PFSK-1 (cell line): Measurements from ENCODE around the gene BOC.

Experiments
- FOXP2 ChIP-seq: optimal IDR thresholded peaks from 2 replicates; pipeline ENCODE3; 2011; ENCODE audit warnings: borderline replicate concordance, control low read depth, inconsistent platforms; ENCODE audit not compliant: insufficient read depth; ENCODE audit errors: extremely low read length, extremely low read depth
- POLR2AphosphoS5 ChIP-seq: IDR thresholded peaks from 2 replicates; pipeline ENCODE4 v1.6.1; 2012; ENCODE audit warnings: low read depth, mild to moderate bottlenecking, control low read depth, low read length, moderate library complexity
- SIN3A ChIP-seq: IDR thresholded peaks from 2 replicates; pipeline ENCODE4 v1.6.1; 2012; ENCODE audit warnings: mild to moderate bottlenecking, low read length, moderate library complexity, borderline replicate concordance; ENCODE audit not compliant: insufficient read depth
- TAF1 ChIP-seq: IDR thresholded peaks from 2 replicates; pipeline ENCODE4 v1.6.1; 2012; ENCODE audit warnings: low read length, control low read depth, borderline replicate concordance; ENCODE audit not compliant: insufficient read depth
- TF ChIP-seq, protein P1 (sequence below), 2 experiments: IDR thresholded peaks; 2 replicates each; pipeline versions ENCODE4 v1.6.1 to v1.8.0; 2011 to 2012; ENCODE audit warnings: low read depth in 2 of 2, low read length in 2 of 2, control low read depth in 1 of 2, inconsistent platforms in 1 of 2, mild to moderate bottlenecking in 1 of 2, moderate library complexity in 1 of 2; ENCODE audit not compliant: insufficient read depth in 1 of 2

BOC gene

DNA sequence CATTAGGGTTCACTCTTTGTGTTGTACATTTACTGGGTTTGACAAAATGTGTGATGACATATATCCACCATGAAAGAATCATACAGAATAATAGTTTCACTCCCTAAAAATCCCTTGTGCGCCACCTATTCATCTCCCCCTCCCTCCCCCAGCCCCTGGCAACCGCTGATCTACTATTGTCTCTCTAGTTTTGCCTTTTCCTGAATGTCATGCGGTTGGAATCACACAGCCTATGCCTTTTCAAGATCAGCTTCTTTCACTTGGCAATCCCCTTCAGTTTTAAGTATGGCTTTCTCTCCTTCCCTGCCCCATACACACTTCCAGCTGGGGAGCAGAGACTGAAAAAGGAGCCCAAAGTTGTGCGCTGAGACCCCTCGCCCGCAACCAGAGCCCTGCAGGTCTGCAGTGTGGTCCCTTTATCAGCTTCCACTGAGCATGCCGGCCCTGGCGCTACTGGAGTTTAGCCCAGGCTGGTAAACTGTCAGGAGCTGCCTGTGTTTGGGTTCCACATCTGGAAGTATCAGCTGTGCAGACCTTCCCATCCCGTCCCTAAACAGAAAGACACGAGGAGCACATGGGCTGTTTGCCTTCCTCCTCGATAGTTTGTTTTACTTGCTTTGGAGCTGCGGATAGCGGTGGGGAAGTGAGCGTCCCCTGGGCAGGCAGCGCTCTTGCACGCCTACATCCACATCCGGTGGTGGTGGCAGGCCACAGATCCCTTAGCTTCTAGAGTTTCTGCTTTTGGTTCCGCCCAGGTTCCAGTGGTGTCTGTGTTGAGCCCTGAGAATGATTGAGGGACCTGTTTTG, 12.3 kb downstream of the BOC start:
- TF ChIP-seq SIN3A (peak; percentile 64; the same call in 1 of the 2 replicates), FOXP2 (no peak)

DNA sequence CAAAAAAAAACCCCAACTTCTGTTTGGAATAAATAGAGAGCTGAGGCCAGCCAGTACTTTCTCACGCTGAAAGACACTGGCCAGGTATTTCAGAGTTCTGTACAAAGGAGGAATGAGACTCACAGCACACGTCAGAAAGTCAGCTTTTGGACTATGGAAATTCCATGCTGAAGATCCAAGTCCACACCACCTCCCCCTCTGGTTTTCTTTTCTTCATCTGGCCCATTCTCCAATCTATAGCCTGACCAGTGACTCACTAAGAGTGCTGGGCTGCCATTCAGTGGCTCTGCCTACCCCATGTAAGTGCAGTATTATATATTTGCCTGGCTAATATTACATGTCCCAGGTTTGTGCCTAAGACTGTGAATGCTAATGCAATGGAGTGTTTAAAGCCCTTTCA, 13.9 kb downstream of the BOC start:
- TF ChIP-seq SIN3A (no peak), FOXP2 (no peak), TAF1 (no peak), POLR2AphosphoS5 (no peak)
- TF ChIP-seq, protein P1, sequence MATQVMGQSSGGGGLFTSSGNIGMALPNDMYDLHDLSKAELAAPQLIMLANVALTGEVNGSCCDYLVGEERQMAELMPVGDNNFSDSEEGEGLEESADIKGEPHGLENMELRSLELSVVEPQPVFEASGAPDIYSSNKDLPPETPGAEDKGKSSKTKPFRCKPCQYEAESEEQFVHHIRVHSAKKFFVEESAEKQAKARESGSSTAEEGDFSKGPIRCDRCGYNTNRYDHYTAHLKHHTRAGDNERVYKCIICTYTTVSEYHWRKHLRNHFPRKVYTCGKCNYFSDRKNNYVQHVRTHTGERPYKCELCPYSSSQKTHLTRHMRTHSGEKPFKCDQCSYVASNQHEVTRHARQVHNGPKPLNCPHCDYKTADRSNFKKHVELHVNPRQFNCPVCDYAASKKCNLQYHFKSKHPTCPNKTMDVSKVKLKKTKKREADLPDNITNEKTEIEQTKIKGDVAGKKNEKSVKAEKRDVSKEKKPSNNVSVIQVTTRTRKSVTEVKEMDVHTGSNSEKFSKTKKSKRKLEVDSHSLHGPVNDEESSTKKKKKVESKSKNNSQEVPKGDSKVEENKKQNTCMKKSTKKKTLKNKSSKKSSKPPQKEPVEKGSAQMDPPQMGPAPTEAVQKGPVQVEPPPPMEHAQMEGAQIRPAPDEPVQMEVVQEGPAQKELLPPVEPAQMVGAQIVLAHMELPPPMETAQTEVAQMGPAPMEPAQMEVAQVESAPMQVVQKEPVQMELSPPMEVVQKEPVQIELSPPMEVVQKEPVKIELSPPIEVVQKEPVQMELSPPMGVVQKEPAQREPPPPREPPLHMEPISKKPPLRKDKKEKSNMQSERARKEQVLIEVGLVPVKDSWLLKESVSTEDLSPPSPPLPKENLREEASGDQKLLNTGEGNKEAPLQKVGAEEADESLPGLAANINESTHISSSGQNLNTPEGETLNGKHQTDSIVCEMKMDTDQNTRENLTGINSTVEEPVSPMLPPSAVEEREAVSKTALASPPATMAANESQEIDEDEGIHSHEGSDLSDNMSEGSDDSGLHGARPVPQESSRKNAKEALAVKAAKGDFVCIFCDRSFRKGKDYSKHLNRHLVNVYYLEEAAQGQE (IDR thresholded peaks at IDR 0.05; ENCODE audit: insufficient read depth in 1 of 2, low read depth in 2 of 2, low read length in 2 of 2), result no peak

DNA sequence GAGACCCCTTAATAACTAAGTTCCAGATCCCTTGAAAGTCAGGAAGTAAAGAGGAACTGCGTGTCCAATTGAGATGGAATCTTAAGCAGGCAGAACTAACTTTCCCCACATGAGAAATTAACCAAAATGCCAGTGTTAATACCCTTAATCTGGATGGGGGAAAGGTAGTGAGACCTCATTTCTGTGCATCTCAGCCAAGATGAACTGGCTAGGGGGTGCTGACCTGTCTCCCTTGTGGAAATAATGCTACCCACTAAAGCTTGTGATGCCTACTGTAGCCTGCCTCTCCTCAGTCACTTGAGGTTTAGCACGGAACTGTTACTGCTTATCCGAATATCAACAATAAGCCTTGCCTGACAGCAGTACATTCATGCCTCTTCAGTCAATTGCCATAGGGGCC, 15.1 kb downstream of the BOC start:
- no peak for TF ChIP-seq SIN3A
- TF ChIP-seq POLR2AphosphoS5, result no peak
- TF ChIP-seq, protein P1 (IDR thresholded peaks at IDR 0.05; ENCODE audit: insufficient read depth in 1 of 2, low read depth in 2 of 2, low read length in 2 of 2), result no peak
- TF ChIP-seq FOXP2, result no peak
- TF ChIP-seq TAF1, result no peak

DNA sequence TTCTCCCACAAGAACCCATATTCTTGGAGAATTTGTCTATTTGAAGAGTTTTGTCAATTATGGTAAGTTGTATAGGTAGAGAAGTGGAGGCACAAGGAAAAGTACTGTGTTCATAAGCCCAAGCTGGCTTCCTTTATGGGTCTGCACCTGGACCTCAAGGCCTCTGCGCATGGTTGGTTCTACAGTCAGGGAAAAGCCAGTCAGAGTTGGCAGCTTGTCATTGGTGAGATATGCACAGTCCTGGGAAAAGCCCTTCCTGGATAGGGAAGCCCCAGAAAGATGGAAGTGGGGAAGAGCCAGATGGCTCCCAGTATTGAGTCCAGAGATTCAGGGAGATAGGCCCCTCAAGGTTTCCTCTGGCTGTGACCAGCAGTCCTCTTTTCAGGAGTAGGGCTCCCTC, 15.8 kb downstream of the BOC start:
- no peak for TF ChIP-seq SIN3A
- no peak for TF ChIP-seq FOXP2
- no peak for TF ChIP-seq TAF1
- TF ChIP-seq, protein P1 (IDR thresholded peaks at IDR 0.05; ENCODE audit: insufficient read depth in 1 of 2, low read depth in 2 of 2, low read length in 2 of 2), result no peak
- no peak for TF ChIP-seq POLR2AphosphoS5

DNA sequence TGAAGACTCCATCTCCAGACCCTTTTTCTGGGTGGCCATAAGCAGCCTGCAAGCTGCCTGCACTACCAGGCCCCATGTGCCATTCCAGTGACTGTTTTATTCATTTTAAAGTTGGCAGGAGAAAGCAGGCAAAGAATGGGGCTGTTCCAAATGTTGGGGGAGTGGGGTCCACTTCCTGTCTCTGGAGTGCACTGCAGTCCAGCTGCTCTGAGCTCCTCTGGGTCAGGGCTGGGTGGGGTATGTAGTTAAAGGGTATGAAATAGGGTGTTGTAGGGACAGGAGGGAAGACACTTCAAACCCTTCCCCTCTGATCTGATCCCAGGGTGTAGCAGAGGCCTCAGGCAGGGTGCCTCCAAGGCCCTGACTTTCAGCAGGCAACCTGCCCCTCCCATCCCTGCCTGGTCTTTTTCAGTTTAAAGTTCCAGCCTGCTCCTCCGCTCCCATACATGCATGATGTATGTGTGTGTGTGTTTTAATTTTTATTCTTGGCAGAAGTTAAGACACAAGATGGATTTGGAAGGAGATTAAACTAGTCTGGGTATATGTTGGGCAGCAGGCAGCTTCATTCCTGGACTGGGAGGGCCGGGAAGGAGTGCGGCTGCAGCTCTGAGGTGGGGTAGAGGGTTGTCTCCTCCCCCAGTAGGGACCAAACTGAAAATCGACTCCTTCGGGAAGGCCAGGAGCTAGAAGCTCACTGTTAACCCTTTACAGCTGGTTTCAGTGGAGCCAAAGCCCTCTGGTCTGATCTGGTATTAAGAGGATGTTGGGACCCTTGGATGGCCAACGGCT, 17.3 kb downstream of the BOC start:
- TF ChIP-seq SIN3A (no peak), TAF1 (no peak), FOXP2 (no peak), POLR2AphosphoS5 (no peak)
- TF ChIP-seq, protein P1 (IDR thresholded peaks at IDR 0.05; ENCODE audit: insufficient read depth in 1 of 2, low read depth in 2 of 2, low read length in 2 of 2), result no peak
